ENCODE data around the gene CC2D2B. TPM values are rescaled to one million over a fixed set of nuclear protein-coding genes. Genes with fewer than 3 reads are reported as not detected.

CC2D2B gene
- total and polyA plus RNA-seq, 2 of the 8 experiments (the other 6 are each of a cell fraction or from before 2014, with no cell fraction given) = 0.09 to 0.71 TPM

DNA sequence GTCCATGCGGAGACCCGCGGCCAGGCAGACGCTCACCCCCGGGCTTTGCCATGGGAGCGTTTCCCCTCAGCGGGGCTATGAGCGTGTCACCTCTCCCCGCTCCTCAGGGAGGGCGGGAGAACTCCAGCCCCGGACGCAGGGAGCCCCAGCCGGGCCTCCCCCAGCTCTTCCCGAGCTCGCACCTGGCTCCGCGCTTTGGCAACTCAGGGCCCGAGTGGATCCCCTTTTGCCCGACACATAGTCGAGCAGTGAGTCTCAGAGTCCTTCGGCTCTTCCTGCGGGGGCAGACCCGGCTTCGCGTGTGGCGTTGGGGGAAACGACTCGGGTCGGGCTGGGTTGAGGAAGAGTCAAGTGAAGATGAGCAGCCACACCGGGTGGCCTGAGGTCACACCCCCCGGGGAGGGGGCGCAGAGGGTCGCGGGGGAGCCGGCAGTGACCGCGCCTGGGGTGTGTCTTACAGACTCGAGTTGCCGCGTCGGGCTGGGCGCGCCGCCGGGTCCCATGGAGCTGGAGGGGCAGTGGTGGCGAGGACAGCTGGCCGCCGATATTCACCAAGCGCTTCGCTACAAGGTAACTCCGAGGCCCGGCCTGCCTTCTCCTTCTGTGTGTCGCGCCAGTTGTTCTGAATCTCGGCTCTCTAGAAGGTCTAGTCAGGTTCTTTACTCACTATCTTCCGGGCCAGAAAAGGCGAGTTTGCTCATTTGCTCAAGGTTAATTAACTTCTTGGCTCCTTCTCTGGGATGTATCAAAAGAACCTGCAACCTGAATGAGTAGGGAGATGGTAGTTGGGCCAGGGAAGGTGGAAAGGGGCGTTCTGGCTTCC, 136.3 kb downstream of the CC2D2B start (continued):
- TF ChIP-seq, protein P1, sequence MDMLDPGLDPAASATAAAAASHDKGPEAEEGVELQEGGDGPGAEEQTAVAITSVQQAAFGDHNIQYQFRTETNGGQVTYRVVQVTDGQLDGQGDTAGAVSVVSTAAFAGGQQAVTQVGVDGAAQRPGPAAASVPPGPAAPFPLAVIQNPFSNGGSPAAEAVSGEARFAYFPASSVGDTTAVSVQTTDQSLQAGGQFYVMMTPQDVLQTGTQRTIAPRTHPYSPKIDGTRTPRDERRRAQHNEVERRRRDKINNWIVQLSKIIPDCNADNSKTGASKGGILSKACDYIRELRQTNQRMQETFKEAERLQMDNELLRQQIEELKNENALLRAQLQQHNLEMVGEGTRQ (IDR thresholded peaks at IDR 0.05; ENCODE audit: low read length) = no peak
- TF ChIP-seq CBX5 (IDR thresholded peaks at IDR 0.05; ENCODE audit: low read depth, low read length) (no peak), SP1 (IDR thresholded peaks at IDR 0.05; ENCODE audit: low read depth, low read length) (no peak), EZH2 (IDR thresholded peaks at IDR 0.05; ENCODE audit: low read depth, low read length, severe bottlenecking) (peak; percentile 24), SRF (IDR thresholded peaks at IDR 0.05; ENCODE audit: low read depth, low read length) (no peak), ASH2L (IDR thresholded peaks at IDR 0.05; ENCODE audit: low read length) (peak; percentile 69), RBBP5 (IDR thresholded peaks at IDR 0.05; ENCODE audit: borderline replicate concordance, low read depth, low read length) (peak; percentile 12; the same call in 1 of the 2 replicates), TEAD4 (IDR thresholded peaks at IDR 0.05; ENCODE audit: low read depth, low read length) (no peak)

Measured in H1 (cell line).